ENCODE results near the gene CCDC9B. TPM values are rescaled to one million over a fixed set of nuclear protein-coding genes. Genes with fewer than 3 reads are reported as not detected.

Gene CCDC9B
- total RNA-seq, 1 donor from 2014 or later, result 9.8 TPM

DNA sequence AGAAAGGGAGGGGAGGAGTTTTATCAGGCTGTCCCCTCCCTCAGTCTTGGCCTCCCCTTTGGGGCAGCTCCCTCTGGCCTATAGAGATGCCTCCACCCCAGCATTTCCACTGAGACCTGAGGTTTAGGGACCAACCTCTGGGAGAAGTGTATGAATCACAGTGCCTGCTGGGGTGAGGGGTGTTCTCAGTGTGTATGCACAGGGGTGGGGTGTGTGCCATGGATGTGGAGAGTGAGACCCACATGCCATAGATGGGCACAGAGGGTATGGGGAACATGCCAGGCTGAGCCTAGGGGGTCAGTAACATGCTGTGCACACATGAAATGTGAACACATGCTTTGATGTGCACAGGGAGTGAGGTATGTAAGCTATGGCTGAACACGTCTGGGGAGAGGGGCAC lies 45.4 kb downstream of the CCDC9B start:
- Mint-ChIP-seq H3K36me3 (ENCODE audit: low read depth, unreplicated experiment) (peaks cover 3% of the 10 kb centered on the region), H3K9me3 (ENCODE audit: unreplicated experiment) (peaks cover 6% of the 10 kb centered on the region), H3K27ac (ENCODE audit: unreplicated experiment) (no peak overlapping the region), H3K4me1 (ENCODE audit: low read depth, unreplicated experiment) (no peaks in the 10 kb centered on the region), H3K27me3 (ENCODE audit: low read depth, unreplicated experiment) (peaks cover 67% of the 10 kb centered on the region), H3K4me3 (ENCODE audit: unreplicated experiment) (no peak overlapping the region)
- peaks cover 4% of the 10 kb centered on the region for H3K4me1 ChIP-seq (ENCODE audit: insufficient read depth, low read length)
- H3K4me2 ChIP-seq (ENCODE audit: low read length), result no peak overlapping the region
- TF ChIP-seq, protein P1, sequence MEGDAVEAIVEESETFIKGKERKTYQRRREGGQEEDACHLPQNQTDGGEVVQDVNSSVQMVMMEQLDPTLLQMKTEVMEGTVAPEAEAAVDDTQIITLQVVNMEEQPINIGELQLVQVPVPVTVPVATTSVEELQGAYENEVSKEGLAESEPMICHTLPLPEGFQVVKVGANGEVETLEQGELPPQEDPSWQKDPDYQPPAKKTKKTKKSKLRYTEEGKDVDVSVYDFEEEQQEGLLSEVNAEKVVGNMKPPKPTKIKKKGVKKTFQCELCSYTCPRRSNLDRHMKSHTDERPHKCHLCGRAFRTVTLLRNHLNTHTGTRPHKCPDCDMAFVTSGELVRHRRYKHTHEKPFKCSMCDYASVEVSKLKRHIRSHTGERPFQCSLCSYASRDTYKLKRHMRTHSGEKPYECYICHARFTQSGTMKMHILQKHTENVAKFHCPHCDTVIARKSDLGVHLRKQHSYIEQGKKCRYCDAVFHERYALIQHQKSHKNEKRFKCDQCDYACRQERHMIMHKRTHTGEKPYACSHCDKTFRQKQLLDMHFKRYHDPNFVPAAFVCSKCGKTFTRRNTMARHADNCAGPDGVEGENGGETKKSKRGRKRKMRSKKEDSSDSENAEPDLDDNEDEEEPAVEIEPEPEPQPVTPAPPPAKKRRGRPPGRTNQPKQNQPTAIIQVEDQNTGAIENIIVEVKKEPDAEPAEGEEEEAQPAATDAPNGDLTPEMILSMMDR (IDR thresholded peaks at IDR 0.05; ENCODE audit: insufficient read depth, low read depth, low read length), result no peak
- no peak overlapping the region for H3K27ac ChIP-seq (ENCODE audit: low read depth, low read length)
- no peak overlapping the region for H3K9ac ChIP-seq (ENCODE audit: low read length)
- no peaks in the 10 kb centered on the region for H3K9me3 ChIP-seq (ENCODE audit: insufficient read depth, low read depth, low read length)
- peaks cover 17% of the 10 kb centered on the region for H3K27me3 ChIP-seq (ENCODE audit: insufficient read depth, low read length)
- no peaks in the 10 kb centered on the region for H4K20me1 ChIP-seq (ENCODE audit: insufficient read depth, low read length)
- H3K79me2 ChIP-seq (ENCODE audit: insufficient read depth, low read length), result no peaks in the 10 kb centered on the region
- H3K36me3 ChIP-seq (ENCODE audit: insufficient read depth, low read length), result no peaks in the 10 kb centered on the region
- FAIRE-seq (no peak), DNase-seq (ENCODE audit: low read depth) (no peak)
- no peak overlapping the region for H3K4me3 ChIP-seq (ENCODE audit: insufficient read depth, low read depth, low read length)
- peak overlapping the region; percentile 26 for H2AFZ ChIP-seq (ENCODE audit: low read depth, low read length)

DNA sequence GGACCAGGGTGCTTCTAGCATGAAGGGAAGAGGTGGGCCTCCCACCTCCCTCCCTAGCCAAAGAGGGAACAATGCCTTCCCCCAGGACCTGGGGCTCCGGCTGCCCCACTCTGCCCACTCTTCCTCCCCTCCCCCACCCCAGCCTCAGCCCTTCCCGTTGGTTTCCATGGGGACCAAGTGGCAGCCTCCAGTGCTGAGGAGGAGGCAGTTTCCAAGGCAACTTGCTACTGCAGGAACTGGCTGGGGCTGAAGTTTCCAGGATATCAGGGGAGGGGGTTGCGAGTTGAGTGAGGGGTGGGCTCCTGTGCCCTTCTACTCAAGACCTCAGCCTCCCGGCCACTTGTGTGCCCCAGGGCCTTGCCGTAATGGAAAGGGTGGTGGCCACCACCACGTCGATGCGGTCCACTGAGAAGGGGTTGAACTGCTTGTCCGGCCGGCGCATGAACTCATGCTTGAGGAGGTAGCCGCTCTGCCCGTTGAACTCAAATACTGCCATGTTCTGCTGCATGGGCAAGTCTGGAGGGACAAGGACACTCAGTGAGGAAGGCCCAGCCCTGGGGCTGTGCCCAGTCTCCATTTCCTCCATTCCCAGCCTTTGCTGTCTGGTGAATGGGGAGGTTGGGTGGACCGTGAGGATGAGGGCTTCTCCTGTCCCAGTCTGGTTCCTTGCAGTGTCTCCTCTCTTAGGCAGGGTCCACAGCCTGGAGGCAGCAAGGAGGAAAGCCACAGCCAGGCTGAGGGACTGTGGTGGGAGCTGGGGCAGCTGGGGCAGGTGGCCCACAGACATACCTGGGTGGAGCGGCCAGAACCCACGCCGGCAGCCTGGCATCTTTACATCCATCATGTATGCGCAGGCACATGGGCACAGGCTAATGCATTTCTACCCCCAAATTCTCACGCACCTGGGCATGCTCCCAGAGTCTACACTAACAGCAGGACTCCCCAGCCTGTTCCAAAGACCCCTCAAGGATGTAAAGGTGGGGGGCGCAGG lies 46.5 kb downstream of the CCDC9B start:
- Mint-ChIP-seq H3K27ac (ENCODE audit: unreplicated experiment) (no peak overlapping the region), H3K27me3 (ENCODE audit: low read depth, unreplicated experiment) (peaks cover 77% of the 10 kb centered on the region), H3K4me1 (ENCODE audit: low read depth, unreplicated experiment) (no peaks in the 10 kb centered on the region), H3K9me3 (ENCODE audit: unreplicated experiment) (no peaks in the 10 kb centered on the region), H3K36me3 (ENCODE audit: low read depth, unreplicated experiment) (peaks cover 2% of the 10 kb centered on the region), H3K4me3 (ENCODE audit: unreplicated experiment) (no peak overlapping the region)
- Histone ChIP-seq H3K27ac (ENCODE audit: low read depth, low read length) (no peak overlapping the region), H4K20me1 (ENCODE audit: insufficient read depth, low read length) (no peaks in the 10 kb centered on the region), H3K79me2 (ENCODE audit: insufficient read depth, low read length) (no peaks in the 10 kb centered on the region), H3K4me3 (ENCODE audit: insufficient read depth, low read depth, low read length) (no peak overlapping the region), H2AFZ (ENCODE audit: low read depth, low read length) (no peak overlapping the region), H3K9me3 (ENCODE audit: insufficient read depth, low read depth, low read length) (no peaks in the 10 kb centered on the region), H3K4me1 (ENCODE audit: insufficient read depth, low read length) (peaks cover 4% of the 10 kb centered on the region), H3K4me2 (ENCODE audit: low read length) (no peak overlapping the region), H3K27me3 (ENCODE audit: insufficient read depth, low read length) (peaks cover 17% of the 10 kb centered on the region), H3K36me3 (ENCODE audit: insufficient read depth, low read length) (no peaks in the 10 kb centered on the region), H3K9ac (ENCODE audit: low read length) (no peak overlapping the region)
- DNase-seq (ENCODE audit: low read depth), result no peak
- no peak for TF ChIP-seq EZH2 (IDR thresholded peaks at IDR 0.05; ENCODE audit: insufficient read depth, low read length)
- TF ChIP-seq, protein P1 (IDR thresholded peaks at IDR 0.05; ENCODE audit: insufficient read depth, low read depth, low read length), result no peak
- FAIRE-seq, result no peak

DNA sequence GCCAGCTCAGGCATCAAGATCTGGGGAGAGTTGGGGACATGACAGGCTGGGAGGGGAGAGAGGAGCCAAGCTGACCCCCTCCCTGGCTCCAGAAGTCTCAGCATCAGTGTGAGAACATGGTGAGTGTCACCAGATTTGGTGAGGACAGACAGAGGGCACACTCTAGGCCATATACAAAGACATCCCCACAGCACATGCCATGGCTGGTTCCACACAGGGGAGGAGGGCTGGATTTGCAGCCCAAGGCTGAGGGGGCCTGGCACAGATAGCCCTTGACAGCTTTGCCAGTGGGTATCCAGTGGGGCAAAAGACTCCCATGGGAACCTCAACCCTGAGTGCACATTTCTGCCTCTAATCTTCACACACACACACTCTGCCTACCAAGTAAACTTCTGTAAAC lies 47.7 kb downstream of the CCDC9B start:
- H3K27me3 ChIP-seq (ENCODE audit: insufficient read depth, low read length), result peaks cover 17% of the 10 kb centered on the region
- H3K4me3 Mint-ChIP-seq (ENCODE audit: unreplicated experiment), result no peak overlapping the region
- no peak for DNase-seq (ENCODE audit: low read depth)

More for the DNA sequence above, 47.7 kb downstream of the CCDC9B start:
- Histone ChIP-seq H3K4me1 (ENCODE audit: insufficient read depth, low read length) (peaks cover 4% of the 10 kb centered on the region), H3K27ac (ENCODE audit: low read depth, low read length) (no peak overlapping the region), H4K20me1 (ENCODE audit: insufficient read depth, low read length) (no peaks in the 10 kb centered on the region), H2AFZ (ENCODE audit: low read depth, low read length) (no peak overlapping the region), H3K9me3 (ENCODE audit: insufficient read depth, low read depth, low read length) (no peaks in the 10 kb centered on the region), H3K9ac (ENCODE audit: low read length) (no peak overlapping the region), H3K36me3 (ENCODE audit: insufficient read depth, low read length) (no peaks in the 10 kb centered on the region), H3K79me2 (ENCODE audit: insufficient read depth, low read length) (no peaks in the 10 kb centered on the region), H3K4me2 (ENCODE audit: low read length) (no peak overlapping the region), H3K4me3 (ENCODE audit: insufficient read depth, low read depth, low read length) (no peak overlapping the region)
- no peak overlapping the region for H3K27ac Mint-ChIP-seq (ENCODE audit: unreplicated experiment)
- H3K36me3 Mint-ChIP-seq (ENCODE audit: low read depth, unreplicated experiment), result peaks cover 2% of the 10 kb centered on the region
- H3K27me3 Mint-ChIP-seq (ENCODE audit: low read depth, unreplicated experiment), result peaks cover 77% of the 10 kb centered on the region
- no peaks in the 10 kb centered on the region for H3K9me3 Mint-ChIP-seq (ENCODE audit: unreplicated experiment)
- H3K4me1 Mint-ChIP-seq (ENCODE audit: low read depth, unreplicated experiment), result no peaks in the 10 kb centered on the region
- no peak for TF ChIP-seq EZH2 (IDR thresholded peaks at IDR 0.05; ENCODE audit: insufficient read depth, low read length)
- TF ChIP-seq, protein P1 (IDR thresholded peaks at IDR 0.05; ENCODE audit: insufficient read depth, low read depth, low read length), result no peak
- no peak for FAIRE-seq

All from astrocyte (in vitro differentiated cells and primary cell).